Stimulated activated CD8-positive, alpha-beta memory T cell treated with anti-CD3 and anti-CD28 coated beads, Interleukin-15, amount 100 ng/mL, for 48 hours (primary cell): ENCODE measurements around the gene WNK3.
"Not testable (repeated sequence)": the region's sequence is repeated elsewhere in the genome, so short reads cannot be mapped to it uniquely, and the experiment has no call there.

Experiments
- DNase-seq, 2 donors: peaks; one replicate each; pipeline ENCODE4 v3.0.0-alpha.2; 2020; ENCODE audit warnings: low read depth in 2 of 2

Gene WNK3

GRCh38 chrX:54357414-54358377, at the start of gene WNK3:
TSS of gene WNK3 (minus strand) at chrX:54358046.
- DNase-seq, result peak in 1 of 2 donors; percentile 16

- DNase-seq, result no peak
These were observed 49.4 kb upstream of the WNK3 start for GRCh38 chrX:54407266-54407665.

- no peak for DNase-seq
These were observed 39.3 kb upstream of the WNK3 start for GRCh38 chrX:54397113-54397512.

GRCh38 chrX:54386314-54386713, 28.5 kb upstream of the WNK3 start:
- no peak for DNase-seq

GRCh38 chrX:54384661-54385060, 26.8 kb upstream of the WNK3 start:
- DNase-seq, result not testable (repeated sequence)

- no peak for DNase-seq
These were observed 1.6 kb upstream of the WNK3 start for GRCh38 chrX:54359408-54359807.

- DNase-seq, result peak in 1 of 2 donors; percentile 9
These were observed 772 bp upstream of the WNK3 start for GRCh38 chrX:54358424-54359211.

GRCh38 chrX:54352677-54353076, 5.2 kb downstream of the WNK3 start:
- DNase-seq, result no peak

- not testable (repeated sequence) for DNase-seq
These were observed 20.5 kb downstream of the WNK3 start for GRCh38 chrX:54337383-54337782.

- DNase-seq, result no peak
These were observed 32.8 kb downstream of the WNK3 start for GRCh38 chrX:54325077-54325476.

GRCh38 chrX:54320067-54320466, 37.8 kb downstream of the WNK3 start:
- DNase-seq, result no peak

GRCh38 chrX:54306379-54306778, 51.5 kb downstream of the WNK3 start:
- DNase-seq, result no peak

- DNase-seq, result no peak
These were observed 56.3 kb downstream of the WNK3 start for GRCh38 chrX:54301516-54301915.

GRCh38 chrX:54294306-54294705, 63.5 kb downstream of the WNK3 start:
- DNase-seq, result no peak

GRCh38 chrX:54292755-54293154, 65.1 kb downstream of the WNK3 start:
- DNase-seq, result no peak

- DNase-seq, result no peak
These were observed 66.1 kb downstream of the WNK3 start for GRCh38 chrX:54291758-54292157.

- no peak for DNase-seq
These were observed 68.9 kb downstream of the WNK3 start for GRCh38 chrX:54288968-54289367.

GRCh38 chrX:54288277-54288676, 69.6 kb downstream of the WNK3 start:
- no peak for DNase-seq

- DNase-seq, result no peak
These were observed 76.2 kb downstream of the WNK3 start for GRCh38 chrX:54281676-54282075.

- DNase-seq, result no peak
These were observed 77.4 kb downstream of the WNK3 start for GRCh38 chrX:54280466-54280865.

- DNase-seq, result no peak
These were observed 86.2 kb downstream of the WNK3 start for GRCh38 chrX:54271664-54272063.

- DNase-seq, result no peak
These were observed 109.5 kb downstream of the WNK3 start for GRCh38 chrX:54248309-54248708.

GRCh38 chrX:54246866-54247265, 111.0 kb downstream of the WNK3 start:
- no peak for DNase-seq
